Spleen (tissue), 7 donors: ENCODE data around the gene RFESD.

Source experiments
- POLR2A ChIP-seq, 3 donors: fragments of 450-650 bp; IDR thresholded peaks; one replicate each; pipeline ENCODE4 v1.5.1; 2017; ENCODE audit warnings: antibody characterized with exemption in 3 of 3, mild to moderate bottlenecking in 1 of 3
- POLR2AphosphoS5 ChIP-seq, 3 donors: sonication (generic); formaldehyde crosslinking; IDR thresholded peaks; one replicate each; pipeline ENCODE4 v1.5.1; 2017; ENCODE audit warnings: antibody characterized with exemption in 3 of 3
- TF ChIP-seq, protein P1 (sequence below), 11 experiments: fragments of 200-600 bp in 7 of 11; fragments of 450-650 bp in 4 of 11; sonication (generic) in 4 of 11; IDR thresholded peaks in 8 of 11; conservative IDR thresholded peaks in 3 of 11; 1 replicate in 7 of 11; 2 replicates in 4 of 11; pipeline versions ENCODE4 v1.4.0 to v1.8.0; 2016 to 2021; ENCODE audit warnings: antibody characterized with exemption in 11 of 11, inconsistent platforms in 4 of 11, mild to moderate bottlenecking in 1 of 11
- donor health status: DM: no; HTN: no; CAD: no; lungs with moderate emphysema.
- donor health status: DM: no; HTN: no; CAD: no.
- donor health status: DM: no; HTN: no; CAD: no.

DNA sequence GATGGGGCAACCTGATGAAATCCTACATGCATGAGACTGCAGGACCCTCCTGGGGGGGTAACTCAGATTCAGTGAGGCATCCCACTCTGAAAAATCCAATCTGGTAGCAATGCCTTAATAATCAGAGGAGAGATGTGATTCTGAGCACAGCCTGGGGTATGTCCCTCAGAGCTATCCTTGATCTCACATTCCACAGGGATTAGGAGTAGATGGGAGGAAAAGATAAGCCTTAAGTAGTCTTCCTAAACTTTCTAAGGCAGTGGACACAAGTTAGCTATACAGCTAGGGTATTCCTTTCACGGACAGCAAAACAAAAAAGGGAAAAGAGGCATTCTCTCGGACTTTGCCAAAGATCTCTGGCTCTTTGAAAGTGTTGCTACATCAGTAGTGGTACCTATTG, 40.1 kb downstream of the RFESD start:
- TF ChIP-seq, protein P1, sequence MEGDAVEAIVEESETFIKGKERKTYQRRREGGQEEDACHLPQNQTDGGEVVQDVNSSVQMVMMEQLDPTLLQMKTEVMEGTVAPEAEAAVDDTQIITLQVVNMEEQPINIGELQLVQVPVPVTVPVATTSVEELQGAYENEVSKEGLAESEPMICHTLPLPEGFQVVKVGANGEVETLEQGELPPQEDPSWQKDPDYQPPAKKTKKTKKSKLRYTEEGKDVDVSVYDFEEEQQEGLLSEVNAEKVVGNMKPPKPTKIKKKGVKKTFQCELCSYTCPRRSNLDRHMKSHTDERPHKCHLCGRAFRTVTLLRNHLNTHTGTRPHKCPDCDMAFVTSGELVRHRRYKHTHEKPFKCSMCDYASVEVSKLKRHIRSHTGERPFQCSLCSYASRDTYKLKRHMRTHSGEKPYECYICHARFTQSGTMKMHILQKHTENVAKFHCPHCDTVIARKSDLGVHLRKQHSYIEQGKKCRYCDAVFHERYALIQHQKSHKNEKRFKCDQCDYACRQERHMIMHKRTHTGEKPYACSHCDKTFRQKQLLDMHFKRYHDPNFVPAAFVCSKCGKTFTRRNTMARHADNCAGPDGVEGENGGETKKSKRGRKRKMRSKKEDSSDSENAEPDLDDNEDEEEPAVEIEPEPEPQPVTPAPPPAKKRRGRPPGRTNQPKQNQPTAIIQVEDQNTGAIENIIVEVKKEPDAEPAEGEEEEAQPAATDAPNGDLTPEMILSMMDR (IDR thresholded peaks at IDR 0.05 in 8 of 11, conservative IDR thresholded peaks at IDR 0.05 in 3 of 11): no peak
- TF ChIP-seq POLR2A (IDR thresholded peaks at IDR 0.05) (no peak), POLR2AphosphoS5 (IDR thresholded peaks at IDR 0.05) (no peak)
